ENCODE results near the gene SIGLECL1. TPM values are rescaled to one million over a fixed set of nuclear protein-coding genes. Genes with fewer than 3 reads are reported as not detected.

The SIGLECL1 gene
- total RNA-seq, 1 experiment from 2014 or later: not detected

DNA sequence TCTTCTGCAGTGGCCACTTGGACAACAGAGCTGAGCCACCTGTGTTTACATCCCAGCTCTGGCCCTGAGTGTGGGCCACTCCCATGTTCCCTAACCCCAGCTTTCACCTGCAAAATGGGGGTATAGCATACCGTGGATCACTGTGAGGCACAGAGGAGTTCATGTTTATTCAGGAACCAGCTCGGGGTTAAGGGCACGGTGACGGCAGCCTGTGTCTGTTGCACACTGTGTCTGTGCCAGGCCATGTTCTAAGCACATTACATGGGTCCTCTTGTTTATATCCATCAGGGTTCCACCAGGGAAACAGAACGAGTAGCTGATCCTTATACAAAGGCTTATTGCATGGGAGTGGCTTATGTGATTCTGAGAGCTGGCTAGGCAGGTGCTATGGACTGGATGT lies 46.5 kb downstream of the SIGLECL1 start:
- H3K4me2 ChIP-seq (ENCODE audit: insufficient read depth, insufficient read length, low read length): no peak overlapping the region
- no peak overlapping the region for H3K27ac ChIP-seq (ENCODE audit: insufficient read length, low read depth, low read length)
- WGBS (ENCODE audit: extremely low coverage, insufficient read length, low lambda C conversion rate): no CpG with 5 or more reads among the region's 5 CpGs
- H3K56ac ChIP-seq (ENCODE audit: insufficient read length, low read depth, low read length): no peak overlapping the region
- no peak overlapping the region for H3K27ac Mint-ChIP-seq
- no peak overlapping the region for H3K18ac ChIP-seq (ENCODE audit: insufficient read length, low read depth, low read length)
- no peaks in the 10 kb centered on the region for H3K27me3 ChIP-seq (ENCODE audit: insufficient read depth, low read length)
- no peak overlapping the region for H3K4ac ChIP-seq (ENCODE audit: low read depth, low read length)
- no peaks in the 10 kb centered on the region for H3K79me1 ChIP-seq (ENCODE audit: insufficient read depth, low read depth, low read length, poor library complexity, severe bottlenecking)
- no peaks in the 10 kb centered on the region for H3K79me2 ChIP-seq (ENCODE audit: insufficient read depth, low read length)
- no peak overlapping the region for H3K4me3 Mint-ChIP-seq
- H3K9me3 Mint-ChIP-seq: 0 out of 5 replicates have a peak, but pooled peaks cover 0 to 2% of the 10 kb centered on the region in 2 experiments
- H3K27me3 Mint-ChIP-seq (ENCODE audit: low read depth): peaks cover 3% of the 10 kb centered on the region; the same call in 1 of the 2 replicates
- no peak overlapping the region for H2BK15ac ChIP-seq (ENCODE audit: low read depth, low read length)
- H3K36me3 Mint-ChIP-seq (ENCODE audit: insufficient read depth in 1 of 3, low read depth in 3 of 3): no peaks in the 10 kb centered on the region
- no peak for DNase-seq
- H3T11ph ChIP-seq (ENCODE audit: low read length): no peak overlapping the region
- H4K20me1 ChIP-seq (ENCODE audit: control insufficient read depth, insufficient read depth, insufficient read length): no peaks in the 10 kb centered on the region
- H3K23ac ChIP-seq (ENCODE audit: insufficient read length, low read depth, low read length): no peak overlapping the region
- H3K14ac ChIP-seq (ENCODE audit: insufficient read depth, low read length): no peak overlapping the region
- no peak overlapping the region for H4K5ac ChIP-seq (ENCODE audit: insufficient read length, low read depth, low read length)
- H3K23me2 ChIP-seq (ENCODE audit: insufficient read length, low read depth, low read length, poor library complexity, severe bottlenecking): no peaks in the 10 kb centered on the region
- H3K9ac ChIP-seq (ENCODE audit: extremely low read depth, insufficient read length, low read length): no peak overlapping the region
- peaks cover 23% of the 10 kb centered on the region; the same call in 1 of the 2 replicates for H3K4me1 ChIP-seq (ENCODE audit: insufficient read depth, low read length)
- H4K91ac ChIP-seq (ENCODE audit: insufficient read length, low read depth, low read length): no peak overlapping the region
- no peak overlapping the region for H2BK12ac ChIP-seq (ENCODE audit: insufficient read length, low read depth, low read length)
- peaks cover 41 to 48% of the 10 kb centered on the region in 2 experiments for H3K4me1 Mint-ChIP-seq
- no peak overlapping the region for H4K8ac ChIP-seq (replicated peaks; ENCODE audit: insufficient read length, low read depth, low read length)
- no peak overlapping the region for H2AK5ac ChIP-seq (ENCODE audit: insufficient read length, low read length)
- H2AFZ ChIP-seq (ENCODE audit: low read length): no peak overlapping the region
- no peaks in the 10 kb centered on the region for H3K9me3 ChIP-seq (ENCODE audit: control insufficient read depth, low read depth, low read length)
- TF ChIP-seq, protein P1, sequence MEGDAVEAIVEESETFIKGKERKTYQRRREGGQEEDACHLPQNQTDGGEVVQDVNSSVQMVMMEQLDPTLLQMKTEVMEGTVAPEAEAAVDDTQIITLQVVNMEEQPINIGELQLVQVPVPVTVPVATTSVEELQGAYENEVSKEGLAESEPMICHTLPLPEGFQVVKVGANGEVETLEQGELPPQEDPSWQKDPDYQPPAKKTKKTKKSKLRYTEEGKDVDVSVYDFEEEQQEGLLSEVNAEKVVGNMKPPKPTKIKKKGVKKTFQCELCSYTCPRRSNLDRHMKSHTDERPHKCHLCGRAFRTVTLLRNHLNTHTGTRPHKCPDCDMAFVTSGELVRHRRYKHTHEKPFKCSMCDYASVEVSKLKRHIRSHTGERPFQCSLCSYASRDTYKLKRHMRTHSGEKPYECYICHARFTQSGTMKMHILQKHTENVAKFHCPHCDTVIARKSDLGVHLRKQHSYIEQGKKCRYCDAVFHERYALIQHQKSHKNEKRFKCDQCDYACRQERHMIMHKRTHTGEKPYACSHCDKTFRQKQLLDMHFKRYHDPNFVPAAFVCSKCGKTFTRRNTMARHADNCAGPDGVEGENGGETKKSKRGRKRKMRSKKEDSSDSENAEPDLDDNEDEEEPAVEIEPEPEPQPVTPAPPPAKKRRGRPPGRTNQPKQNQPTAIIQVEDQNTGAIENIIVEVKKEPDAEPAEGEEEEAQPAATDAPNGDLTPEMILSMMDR (conservative IDR thresholded peaks at IDR 0.05): no peak
- H2BK120ac ChIP-seq (ENCODE audit: low read depth, low read length, poor library complexity, severe bottlenecking): no peak overlapping the region
- no peak overlapping the region for H2BK20ac ChIP-seq (ENCODE audit: low read depth, low read length, poor library complexity, severe bottlenecking)
- H2BK5ac ChIP-seq (ENCODE audit: insufficient read length, low read length): no peak overlapping the region

Data from H9 (cell line).